ENCODE measurements around the gene MEA1. TPM values are rescaled to one million over a fixed set of nuclear protein-coding genes. Genes with fewer than 3 reads are reported as not detected.

The MEA1 gene
- total RNA-seq = 43.7 and 86.0 TPM in 2 replicates

DNA sequence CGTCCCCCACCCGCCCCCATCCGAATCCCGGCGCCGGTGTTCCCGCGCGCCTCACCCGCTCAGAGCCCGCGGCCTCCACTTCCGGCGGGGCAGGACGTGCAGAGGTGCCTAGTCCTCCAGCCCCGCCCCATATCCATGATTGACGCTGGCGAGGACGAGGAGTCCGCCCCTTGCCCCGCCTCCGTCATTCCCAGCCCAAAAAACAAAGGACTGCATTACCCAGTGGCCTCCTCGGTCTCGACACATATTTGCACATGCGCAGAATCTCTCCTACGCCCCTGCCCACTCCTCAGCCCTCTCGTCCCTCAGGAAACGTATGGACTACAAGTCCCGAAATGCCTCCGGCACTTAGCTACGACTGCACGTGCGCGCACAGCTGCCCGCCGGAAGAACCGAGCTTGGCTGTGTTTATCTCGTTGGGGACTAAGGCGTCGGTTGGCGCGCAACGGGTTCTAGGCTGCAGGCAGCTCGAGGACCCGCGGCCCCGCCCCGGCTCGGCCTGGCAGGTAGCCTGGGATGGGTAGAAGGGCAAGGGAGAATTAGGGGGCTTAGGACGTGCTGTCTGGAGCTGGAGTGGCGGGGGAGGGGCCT lies at the start of gene MEA1, which contains the start of gene KLHDC3:
TSS of gene MEA1 (minus strand) at position 104 of the 591 bp plus-strand sequence. CDS start 133 bp downstream, outside the sequence.
TSS of gene KLHDC3 (plus strand) at position 407 of the 591 bp plus-strand sequence. CDS start 2,944 bp downstream, outside the sequence.

GRCh38 chr6:43059168-43060033 lies 45.7 kb upstream of the MEA1 start, which contains the start of the genes KLC4 and MRPL2:
TSS of gene KLC4 (plus strand) at chr6:43059631. CDS start at chr6:43061336, 1,705 bp downstream.
TSS of gene MRPL2 (minus strand) at chr6:43059434. CDS start at chr6:43059381, 53 bp downstream.

DNA sequence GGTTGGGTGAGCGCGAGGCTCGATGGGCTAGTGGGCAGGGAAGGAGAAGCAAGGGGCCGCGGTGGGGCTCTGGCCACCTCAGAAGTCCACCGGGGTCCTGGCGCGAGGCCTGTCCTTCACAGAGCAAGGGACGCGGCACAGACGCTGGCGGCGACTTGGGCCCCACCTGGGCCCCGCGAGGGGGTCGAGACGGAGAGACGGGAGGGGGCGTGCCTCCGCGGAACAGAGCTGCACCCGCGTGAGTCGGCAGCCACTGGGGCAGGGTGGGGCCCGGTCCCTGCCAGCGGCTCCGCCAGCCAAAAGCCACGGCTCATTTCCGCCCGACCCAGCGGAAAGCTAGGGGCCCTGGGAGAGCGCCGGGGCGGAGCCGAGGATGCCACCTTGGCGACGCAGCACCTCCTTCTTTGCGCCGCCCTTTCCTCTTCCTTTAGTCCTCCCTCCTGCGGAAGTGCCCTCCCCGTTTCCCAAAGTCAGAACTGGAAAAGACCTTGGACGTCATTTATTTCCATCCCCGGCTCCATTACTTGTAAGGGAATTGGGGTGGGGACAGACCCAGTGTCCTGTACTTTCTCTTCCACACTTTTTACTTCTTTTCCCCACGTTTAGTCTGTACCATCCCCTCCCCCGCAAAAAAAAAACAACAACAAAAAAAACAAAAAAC lies 39.9 kb upstream of the MEA1 start, which contains the start of gene CUL7:
TSS of gene CUL7 (minus strand) at position 307 of the 661 bp plus-strand sequence. CDS start 1,063 bp downstream, outside the sequence.

GRCh38 chr6:43021270-43022047 lies 7.7 kb upstream of the MEA1 start, which contains the start of gene RRP36:
TSS of gene RRP36 (plus strand) at chr6:43021623. CDS start at chr6:43021655, 32 bp downstream.

GRCh38 chr6:42984001-42984923 lies 29.5 kb downstream of the MEA1 start, which contains the start of gene PPP2R5D:
TSS of gene PPP2R5D (plus strand) at chr6:42984570. CDS start at chr6:42984678, 108 bp downstream.

GRCh38 chr6:42978839-42979522 lies 34.8 kb downstream of the MEA1 start, which contains the start of gene PEX6:
TSS of gene PEX6 (minus strand) at chr6:42979181. CDS start at chr6:42979150, 31 bp downstream.

Other genes with a start within 250 kb of the MEA1 start
- 6.3 and 6.8 TPM in 2 replicates for gene BICRAL, start 231.9 kb downstream of the MEA1 start, total RNA-seq
- 122 and 143 TPM in 2 replicates for gene RPL7L1, start 134.3 kb downstream of the MEA1 start, total RNA-seq
- gene PTCRA, start 97.9 kb downstream of the MEA1 start, total RNA-seq = not detected in 2 replicates
- 24.6 and 44.2 TPM in 2 replicates for gene CNPY3, start 84.5 kb downstream of the MEA1 start, total RNA-seq
- 0.15 and 0.17 TPM in 2 replicates for gene GNMT, start 53.2 kb downstream of the MEA1 start, total RNA-seq
- 48.4 and 92.5 TPM in 2 replicates for gene PEX6, start 34.8 kb downstream of the MEA1 start, total RNA-seq
- 43.1 and 52.3 TPM in 2 replicates for gene PPP2R5D, start 29.4 kb downstream of the MEA1 start, total RNA-seq
- 64.0 and 64.1 TPM in 2 replicates for gene KLHDC3, start 303 bp upstream of the MEA1 start, total RNA-seq
- 70.5 and 107 TPM in 2 replicates for gene RRP36, start 7.7 kb upstream of the MEA1 start, total RNA-seq
- 56.6 and 77.9 TPM in 2 replicates for gene CUL7, start 39.9 kb upstream of the MEA1 start, total RNA-seq
- 11.6 and 12.2 TPM in 2 replicates for gene MRPL2, start 45.5 kb upstream of the MEA1 start, total RNA-seq
- 12.7 and 21.8 TPM in 2 replicates for gene KLC4, start 45.7 kb upstream of the MEA1 start, total RNA-seq
- gene PTK7, start 62.4 kb upstream of the MEA1 start, total RNA-seq = 71.3 and 213 TPM in 2 replicates
- gene SRF, start 157.3 kb upstream of the MEA1 start, total RNA-seq = 12.8 and 19.8 TPM in 2 replicates
- 34.5 and 44.2 TPM in 2 replicates for gene CUL9, start 168.2 kb upstream of the MEA1 start, total RNA-seq
- gene DNPH1, start 215.5 kb upstream of the MEA1 start, total RNA-seq = 50.0 and 78.0 TPM in 2 replicates
- under 0.01 TPM in 1 of 2 replicates, not detected in the other for gene TTBK1, start 229.5 kb upstream of the MEA1 start, total RNA-seq